GM23338 (cell line): ENCODE measurements around the gene TTLL5. TPM values are rescaled to one million over a fixed set of nuclear protein-coding genes. Genes with fewer than 3 reads are reported as not detected.

Experiments
- ATAC-seq: fragments of 200-7000 bp; cut with Tn5 transposase; 3 replicates; pipeline ENCODE4 v1.9.1; 2020
- DNase-seq: peaks from one replicate; pipeline ENCODE4 v3.0.0-alpha.2; 2015; ENCODE audit warnings: low spot score
- H2AFZ ChIP-seq: fragments of 200-600 bp; sonication (generic); 2 replicates; pipeline ENCODE4 v1.8.0; 2016; ENCODE audit warnings: antibody characterized with exemption, mild to moderate bottlenecking, moderate library complexity
- H3F3A ChIP-seq: fragments of 200-600 bp; sonication (generic); replicated peaks from 2 replicates; pipeline ENCODE4 v1.8.0; 2017; ENCODE audit warnings: antibody characterized with exemption, mixed run types, low read depth
- H3K27ac ChIP-seq: fragments of 200-600 bp; sonication (generic); 2 replicates; pipeline ENCODE4 v1.6.1; 2016; ENCODE audit warnings: low read depth
- H3K27me3 ChIP-seq: fragments of 200-600 bp; sonication (generic); 2 replicates; pipeline ENCODE4 v1.8.0; 2016; ENCODE audit warnings: mild to moderate bottlenecking, mixed run types, moderate library complexity; ENCODE audit not compliant: insufficient read depth
- H3K36me3 ChIP-seq: fragments of 200-600 bp; sonication (generic); 2 replicates; pipeline ENCODE4 v1.8.0; 2016; ENCODE audit warnings: mild to moderate bottlenecking; ENCODE audit not compliant: insufficient read depth
- H3K4me1 ChIP-seq: fragments of 200-600 bp; sonication (generic); 2 replicates; pipeline ENCODE4 v1.8.0; 2016; ENCODE audit warnings: mild to moderate bottlenecking, moderate library complexity; ENCODE audit not compliant: insufficient read depth
- H3K4me2 ChIP-seq: fragments of 200-600 bp; sonication (generic); 2 replicates; pipeline ENCODE4 v1.7.1; 2017; ENCODE audit warnings: mixed run types
- H3K4me3 ChIP-seq: fragments of 200-600 bp; sonication (generic); 2 replicates; pipeline ENCODE4 v1.6.1; 2016; ENCODE audit warnings: mixed run types
- H3K79me2 ChIP-seq: fragments of 200-600 bp; sonication (generic); replicated peaks from 2 replicates; pipeline ENCODE4 v1.8.0; 2017; ENCODE audit warnings: mild to moderate bottlenecking; ENCODE audit not compliant: insufficient read depth
- H3K9me2 ChIP-seq: fragments of 200-600 bp; sonication (generic); 2 replicates; pipeline ENCODE4 v1.8.0; 2017; ENCODE audit not compliant: insufficient read depth
- H4K20me1 ChIP-seq: fragments of 200-600 bp; sonication (generic); replicated peaks from 2 replicates; pipeline ENCODE4 v1.8.0; 2017; ENCODE audit warnings: mild to moderate bottlenecking; ENCODE audit not compliant: insufficient read depth
- H3K27ac Mint-ChIP-seq: 2 replicates; pipeline ENCODE4 v1.8.0; 2020; ENCODE audit warnings: inconsistent platforms, mild to moderate bottlenecking, moderate library complexity, mixed read lengths
- H3K27me3 Mint-ChIP-seq: 3 replicates; pipeline ENCODE4 v1.8.0; 2022; ENCODE audit warnings: low read depth, mild to moderate bottlenecking, moderate library complexity, mixed read lengths, inconsistent platforms; ENCODE audit not compliant: insufficient read depth, poor library complexity
- H3K36me3 Mint-ChIP-seq: 3 replicates; pipeline ENCODE4 v1.8.0; 2021; ENCODE audit warnings: low read depth, mild to moderate bottlenecking, inconsistent platforms, moderate library complexity, mixed read lengths
- H3K4me1 Mint-ChIP-seq: 3 replicates; pipeline ENCODE4 v1.8.0; 2020; ENCODE audit warnings: mild to moderate bottlenecking, inconsistent platforms, mixed read lengths
- H3K4me3 Mint-ChIP-seq: 3 replicates; pipeline ENCODE4 v1.8.0; 2021; ENCODE audit warnings: moderate library complexity, mild to moderate bottlenecking, inconsistent platforms, mixed read lengths
- H3K9me3 Mint-ChIP-seq: 3 replicates; pipeline ENCODE4 v1.8.0; 2020; ENCODE audit warnings: moderate library complexity, mild to moderate bottlenecking, inconsistent platforms, mixed read lengths
- CREB1 ChIP-seq: fragments of 250-450 bp; sonication (Bioruptor Pico); IDR thresholded peaks from 2 replicates; pipeline ENCODE4 v1.5.0; 2020; ENCODE audit warnings: low read depth, mild to moderate bottlenecking, moderate library complexity
- EZH2 ChIP-seq: fragments of 200-600 bp; sonication (generic); IDR thresholded peaks from one replicate; pipeline ENCODE4 v1.8.0; 2017; ENCODE audit warnings: antibody characterized with exemption, mild to moderate bottlenecking, low read depth; ENCODE audit not compliant: unreplicated experiment
- EZH2phosphoT487 ChIP-seq: fragments of 200-600 bp; sonication (generic); IDR thresholded peaks from one replicate; pipeline ENCODE4 v1.8.1; 2018; ENCODE audit warnings: antibody characterized with exemption; ENCODE audit not compliant: unreplicated experiment
- JUNB ChIP-seq: IDR thresholded peaks from one replicate; pipeline ENCODE4 v1.6.1; 2016; ENCODE audit warnings: antibody characterized with exemption; ENCODE audit not compliant: unreplicated experiment
- NANOG ChIP-seq: IDR thresholded peaks from 2 replicates; pipeline ENCODE4 v1.6.1; 2016; ENCODE audit warnings: antibody characterized with exemption, borderline replicate concordance
- POLR2AphosphoS5 ChIP-seq: IDR thresholded peaks from 2 replicates; pipeline ENCODE4 v1.6.1; 2016; ENCODE audit warnings: antibody characterized with exemption, low read depth
- STAT1 ChIP-seq: IDR thresholded peaks from one replicate; pipeline ENCODE4 v1.6.1; 2016; ENCODE audit warnings: antibody characterized with exemption; ENCODE audit not compliant: unreplicated experiment
- ZNF114 ChIP-seq: fragments of 250-450 bp; sonication (Bioruptor Pico); IDR thresholded peaks from 2 replicates; pipeline ENCODE4 v1.5.0; 2020; ENCODE audit warnings: mild to moderate bottlenecking, moderate library complexity
- ZNF331 ChIP-seq: fragments of 250-450 bp; sonication (Bioruptor Pico); IDR thresholded peaks from 2 replicates; pipeline ENCODE4 v1.5.0; 2020; ENCODE audit warnings: low read depth, mild to moderate bottlenecking, moderate library complexity
- polyA plus RNA-seq: library from polyadenylated mRNA; unstranded; fragments of >200 nt; fragmentation: Nextera tagmentation; extraction: Ambion mirVana; gene quantifications from 2 replicates; pipeline ENCODE4 v1.2.1, GENCODE V29; 2016
- total RNA-seq: library from RNA; depleted of rRNA; stranded (reverse); fragments of >200 nt; shearing (Covaris generic); gene quantifications from 2 replicates; pipeline ENCODE4 v1.2.3, GENCODE V29; 2014
- TF ChIP-seq, protein P1 (sequence below): IDR thresholded peaks from 2 replicates; pipeline ENCODE4 v1.6.1; 2016; ENCODE audit warnings: antibody characterized with exemption
- TF ChIP-seq, protein P2 (sequence below), 2 experiments: fragments of 200-600 bp in 1 of 2; sonication (generic) in 1 of 2; conservative IDR thresholded peaks; 2 replicates each; pipeline versions ENCODE4 v1.5.1 to v1.6.1; 2016 to 2017; ENCODE audit warnings: antibody characterized with exemption in 2 of 2, low read depth in 2 of 2, mild to moderate bottlenecking in 2 of 2, moderate library complexity in 1 of 2
- TF ChIP-seq, protein P3 (sequence below): IDR thresholded peaks from one replicate; pipeline ENCODE4 v1.6.1; 2018; ENCODE audit warnings: antibody characterized with exemption; ENCODE audit not compliant: unreplicated experiment
- TF ChIP-seq, protein P4 (sequence below): fragments of 250-450 bp; sonication (Bioruptor Pico); IDR thresholded peaks from 2 replicates; pipeline ENCODE4 v1.5.0; 2020; ENCODE audit warnings: mild to moderate bottlenecking, moderate library complexity

Gene TTLL5
- total and polyA plus RNA-seq, 2 experiments from 2014 or later, result 33.5 to 35.4 TPM

DNA sequence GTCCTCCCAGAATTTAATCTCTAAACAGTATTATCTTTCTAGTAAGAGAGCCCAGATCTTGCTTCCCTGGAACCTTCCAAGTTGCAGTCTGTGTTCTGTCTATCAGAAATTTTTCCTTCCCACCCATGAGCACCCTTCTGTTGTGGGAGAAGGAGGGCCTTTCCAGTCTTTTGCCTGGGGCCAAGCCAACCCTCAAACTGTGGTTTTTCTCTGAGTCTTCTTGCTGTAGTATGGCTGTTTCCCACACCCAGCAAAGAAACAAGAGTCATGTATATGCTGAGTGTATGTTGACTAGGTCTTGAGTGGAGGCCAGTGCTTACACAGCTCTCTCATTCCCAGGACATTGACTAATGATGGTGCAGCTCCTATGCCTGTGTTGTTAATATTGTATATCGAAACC is 216.2 kb downstream of the TTLL5 start:
- peaks cover 8% of the 10 kb centered on the region for H3K36me3 Mint-ChIP-seq
- Histone ChIP-seq H3K4me1 (peaks cover 8% of the 10 kb centered on the region; the same call in 1 of the 2 replicates), H4K20me1 (peaks cover 15% of the 10 kb centered on the region), H2AFZ (no peak overlapping the region), H3K4me2 (no peak overlapping the region), H3K36me3 (no peaks in the 10 kb centered on the region), H3K79me2 (no peaks in the 10 kb centered on the region), H3K4me3 (no peak overlapping the region), H3K27ac (no peak overlapping the region), H3F3A (no peaks in the 10 kb centered on the region), H3K27me3 (no peaks in the 10 kb centered on the region), H3K9me2 (no peaks in the 10 kb centered on the region)
- TF ChIP-seq POLR2AphosphoS5 (no peak), NANOG (no peak), STAT1 (no peak), EZH2phosphoT487 (no peak), ZNF331 (no peak), CREB1 (CRISPR knock-in tag) (no peak), EZH2 (no peak), ZNF114 (CRISPR knock-in tag) (no peak), JUNB (no peak)
- TF ChIP-seq, protein P1, sequence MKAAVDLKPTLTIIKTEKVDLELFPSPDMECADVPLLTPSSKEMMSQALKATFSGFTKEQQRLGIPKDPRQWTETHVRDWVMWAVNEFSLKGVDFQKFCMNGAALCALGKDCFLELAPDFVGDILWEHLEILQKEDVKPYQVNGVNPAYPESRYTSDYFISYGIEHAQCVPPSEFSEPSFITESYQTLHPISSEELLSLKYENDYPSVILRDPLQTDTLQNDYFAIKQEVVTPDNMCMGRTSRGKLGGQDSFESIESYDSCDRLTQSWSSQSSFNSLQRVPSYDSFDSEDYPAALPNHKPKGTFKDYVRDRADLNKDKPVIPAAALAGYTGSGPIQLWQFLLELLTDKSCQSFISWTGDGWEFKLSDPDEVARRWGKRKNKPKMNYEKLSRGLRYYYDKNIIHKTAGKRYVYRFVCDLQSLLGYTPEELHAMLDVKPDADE, result no peak
- TF ChIP-seq, protein P2, sequence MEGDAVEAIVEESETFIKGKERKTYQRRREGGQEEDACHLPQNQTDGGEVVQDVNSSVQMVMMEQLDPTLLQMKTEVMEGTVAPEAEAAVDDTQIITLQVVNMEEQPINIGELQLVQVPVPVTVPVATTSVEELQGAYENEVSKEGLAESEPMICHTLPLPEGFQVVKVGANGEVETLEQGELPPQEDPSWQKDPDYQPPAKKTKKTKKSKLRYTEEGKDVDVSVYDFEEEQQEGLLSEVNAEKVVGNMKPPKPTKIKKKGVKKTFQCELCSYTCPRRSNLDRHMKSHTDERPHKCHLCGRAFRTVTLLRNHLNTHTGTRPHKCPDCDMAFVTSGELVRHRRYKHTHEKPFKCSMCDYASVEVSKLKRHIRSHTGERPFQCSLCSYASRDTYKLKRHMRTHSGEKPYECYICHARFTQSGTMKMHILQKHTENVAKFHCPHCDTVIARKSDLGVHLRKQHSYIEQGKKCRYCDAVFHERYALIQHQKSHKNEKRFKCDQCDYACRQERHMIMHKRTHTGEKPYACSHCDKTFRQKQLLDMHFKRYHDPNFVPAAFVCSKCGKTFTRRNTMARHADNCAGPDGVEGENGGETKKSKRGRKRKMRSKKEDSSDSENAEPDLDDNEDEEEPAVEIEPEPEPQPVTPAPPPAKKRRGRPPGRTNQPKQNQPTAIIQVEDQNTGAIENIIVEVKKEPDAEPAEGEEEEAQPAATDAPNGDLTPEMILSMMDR (conservative IDR thresholded peaks at IDR 0.05; ENCODE audit: low read depth in 2 of 2), result no peak
- TF ChIP-seq, protein P3, sequence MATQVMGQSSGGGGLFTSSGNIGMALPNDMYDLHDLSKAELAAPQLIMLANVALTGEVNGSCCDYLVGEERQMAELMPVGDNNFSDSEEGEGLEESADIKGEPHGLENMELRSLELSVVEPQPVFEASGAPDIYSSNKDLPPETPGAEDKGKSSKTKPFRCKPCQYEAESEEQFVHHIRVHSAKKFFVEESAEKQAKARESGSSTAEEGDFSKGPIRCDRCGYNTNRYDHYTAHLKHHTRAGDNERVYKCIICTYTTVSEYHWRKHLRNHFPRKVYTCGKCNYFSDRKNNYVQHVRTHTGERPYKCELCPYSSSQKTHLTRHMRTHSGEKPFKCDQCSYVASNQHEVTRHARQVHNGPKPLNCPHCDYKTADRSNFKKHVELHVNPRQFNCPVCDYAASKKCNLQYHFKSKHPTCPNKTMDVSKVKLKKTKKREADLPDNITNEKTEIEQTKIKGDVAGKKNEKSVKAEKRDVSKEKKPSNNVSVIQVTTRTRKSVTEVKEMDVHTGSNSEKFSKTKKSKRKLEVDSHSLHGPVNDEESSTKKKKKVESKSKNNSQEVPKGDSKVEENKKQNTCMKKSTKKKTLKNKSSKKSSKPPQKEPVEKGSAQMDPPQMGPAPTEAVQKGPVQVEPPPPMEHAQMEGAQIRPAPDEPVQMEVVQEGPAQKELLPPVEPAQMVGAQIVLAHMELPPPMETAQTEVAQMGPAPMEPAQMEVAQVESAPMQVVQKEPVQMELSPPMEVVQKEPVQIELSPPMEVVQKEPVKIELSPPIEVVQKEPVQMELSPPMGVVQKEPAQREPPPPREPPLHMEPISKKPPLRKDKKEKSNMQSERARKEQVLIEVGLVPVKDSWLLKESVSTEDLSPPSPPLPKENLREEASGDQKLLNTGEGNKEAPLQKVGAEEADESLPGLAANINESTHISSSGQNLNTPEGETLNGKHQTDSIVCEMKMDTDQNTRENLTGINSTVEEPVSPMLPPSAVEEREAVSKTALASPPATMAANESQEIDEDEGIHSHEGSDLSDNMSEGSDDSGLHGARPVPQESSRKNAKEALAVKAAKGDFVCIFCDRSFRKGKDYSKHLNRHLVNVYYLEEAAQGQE, result no peak
- TF ChIP-seq, protein P4, sequence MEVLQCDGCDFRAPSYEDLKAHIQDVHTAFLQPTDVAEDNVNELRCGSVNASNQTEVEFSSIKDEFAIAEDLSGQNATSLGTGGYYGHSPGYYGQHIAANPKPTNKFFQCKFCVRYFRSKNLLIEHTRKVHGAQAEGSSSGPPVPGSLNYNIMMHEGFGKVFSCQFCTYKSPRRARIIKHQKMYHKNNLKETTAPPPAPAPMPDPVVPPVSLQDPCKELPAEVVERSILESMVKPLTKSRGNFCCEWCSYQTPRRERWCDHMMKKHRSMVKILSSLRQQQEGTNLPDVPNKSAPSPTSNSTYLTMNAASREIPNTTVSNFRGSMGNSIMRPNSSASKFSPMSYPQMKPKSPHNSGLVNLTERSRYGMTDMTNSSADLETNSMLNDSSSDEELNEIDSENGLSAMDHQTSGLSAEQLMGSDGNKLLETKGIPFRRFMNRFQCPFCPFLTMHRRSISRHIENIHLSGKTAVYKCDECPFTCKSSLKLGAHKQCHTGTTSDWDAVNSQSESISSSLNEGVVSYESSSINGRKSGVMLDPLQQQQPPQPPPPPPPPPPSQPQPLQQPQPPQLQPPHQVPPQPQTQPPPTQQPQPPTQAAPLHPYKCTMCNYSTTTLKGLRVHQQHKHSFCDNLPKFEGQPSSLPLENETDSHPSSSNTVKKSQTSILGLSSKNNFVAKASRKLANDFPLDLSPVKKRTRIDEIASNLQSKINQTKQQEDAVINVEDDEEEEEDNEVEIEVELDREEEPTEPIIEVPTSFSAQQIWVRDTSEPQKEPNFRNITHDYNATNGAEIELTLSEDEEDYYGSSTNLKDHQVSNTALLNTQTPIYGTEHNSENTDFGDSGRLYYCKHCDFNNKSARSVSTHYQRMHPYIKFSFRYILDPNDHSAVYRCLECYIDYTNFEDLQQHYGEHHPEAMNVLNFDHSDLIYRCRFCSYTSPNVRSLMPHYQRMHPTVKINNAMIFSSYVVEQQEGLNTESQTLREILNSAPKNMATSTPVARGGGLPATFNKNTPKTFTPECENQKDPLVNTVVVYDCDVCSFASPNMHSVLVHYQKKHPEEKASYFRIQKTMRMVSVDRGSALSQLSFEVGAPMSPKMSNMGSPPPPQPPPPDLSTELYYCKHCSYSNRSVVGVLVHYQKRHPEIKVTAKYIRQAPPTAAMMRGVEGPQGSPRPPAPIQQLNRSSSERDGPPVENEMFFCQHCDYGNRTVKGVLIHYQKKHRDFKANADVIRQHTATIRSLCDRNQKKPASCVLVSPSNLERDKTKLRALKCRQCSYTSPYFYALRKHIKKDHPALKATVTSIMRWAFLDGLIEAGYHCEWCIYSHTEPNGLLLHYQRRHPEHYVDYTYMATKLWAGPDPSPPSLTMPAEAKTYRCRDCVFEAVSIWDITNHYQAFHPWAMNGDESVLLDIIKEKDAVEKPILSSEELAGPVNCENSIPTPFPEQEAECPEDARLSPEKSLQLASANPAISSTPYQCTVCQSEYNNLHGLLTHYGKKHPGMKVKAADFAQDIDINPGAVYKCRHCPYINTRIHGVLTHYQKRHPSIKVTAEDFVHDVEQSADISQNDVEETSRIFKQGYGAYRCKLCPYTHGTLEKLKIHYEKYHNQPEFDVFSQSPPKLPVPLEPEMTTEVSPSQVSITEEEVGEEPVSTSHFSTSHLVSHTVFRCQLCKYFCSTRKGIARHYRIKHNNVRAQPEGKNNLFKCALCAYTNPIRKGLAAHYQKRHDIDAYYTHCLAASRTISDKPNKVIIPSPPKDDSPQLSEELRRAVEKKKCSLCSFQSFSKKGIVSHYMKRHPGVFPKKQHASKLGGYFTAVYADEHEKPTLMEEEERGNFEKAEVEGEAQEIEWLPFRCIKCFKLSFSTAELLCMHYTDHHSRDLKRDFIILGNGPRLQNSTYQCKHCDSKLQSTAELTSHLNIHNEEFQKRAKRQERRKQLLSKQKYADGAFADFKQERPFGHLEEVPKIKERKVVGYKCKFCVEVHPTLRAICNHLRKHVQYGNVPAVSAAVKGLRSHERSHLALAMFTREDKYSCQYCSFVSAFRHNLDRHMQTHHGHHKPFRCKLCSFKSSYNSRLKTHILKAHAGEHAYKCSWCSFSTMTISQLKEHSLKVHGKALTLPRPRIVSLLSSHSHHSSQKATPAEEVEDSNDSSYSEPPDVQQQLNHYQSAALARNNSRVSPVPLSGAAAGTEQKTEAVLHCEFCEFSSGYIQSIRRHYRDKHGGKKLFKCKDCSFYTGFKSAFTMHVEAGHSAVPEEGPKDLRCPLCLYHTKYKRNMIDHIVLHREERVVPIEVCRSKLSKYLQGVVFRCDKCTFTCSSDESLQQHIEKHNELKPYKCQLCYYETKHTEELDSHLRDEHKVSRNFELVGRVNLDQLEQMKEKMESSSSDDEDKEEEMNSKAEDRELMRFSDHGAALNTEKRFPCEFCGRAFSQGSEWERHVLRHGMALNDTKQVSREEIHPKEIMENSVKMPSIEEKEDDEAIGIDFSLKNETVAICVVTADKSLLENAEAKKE (CRISPR knock-in tag), result no peak
- H3K4me3 Mint-ChIP-seq, result no peak overlapping the region
- H3K9me3 Mint-ChIP-seq, result no peaks in the 10 kb centered on the region
- peaks cover 1% of the 10 kb centered on the region for H3K27me3 Mint-ChIP-seq
- ATAC-seq (no peak), DNase-seq (no peak)
- peaks cover 6% of the 10 kb centered on the region for H3K4me1 Mint-ChIP-seq
- no peak overlapping the region for H3K27ac Mint-ChIP-seq
